ENCODE data around the gene SOX1. TPM values are rescaled to one million over a fixed set of nuclear protein-coding genes. Genes with fewer than 3 reads are reported as not detected.

The SOX1 gene
- total and polyA plus RNA-seq, 3 experiments from 2014 or later: not detected

DNA sequence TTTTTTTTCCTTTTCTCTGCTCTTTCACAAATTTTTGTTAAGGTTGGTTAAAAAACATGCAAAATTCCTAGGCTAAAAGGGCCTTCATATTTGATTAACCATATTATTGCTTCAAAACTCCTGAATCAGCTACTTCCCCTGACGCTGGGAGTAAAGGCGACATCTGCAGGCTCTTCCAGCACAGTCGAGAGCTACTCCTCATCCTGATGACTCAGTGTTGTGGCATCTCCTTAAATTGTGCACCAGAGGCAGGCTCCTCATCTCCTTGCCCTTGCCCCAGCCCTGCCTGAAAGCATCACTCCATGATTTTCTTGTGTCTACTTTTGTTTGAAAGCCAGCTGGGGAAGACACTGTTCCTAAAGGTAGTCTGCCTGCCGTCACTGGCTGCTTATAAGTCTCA lies 24.5 kb upstream of the SOX1 start:
- no peaks in the 10 kb centered on the region for H3K4me1 ChIP-seq (ENCODE audit: insufficient read depth, low read length)
- POLR2A ChIA-PET: no interaction called here
- no peak overlapping the region for H3K27ac ChIP-seq (ENCODE audit: low read depth, low read length)
- H3K9me3 Mint-ChIP-seq: peaks cover 4 to 22% (median 13%) of the 10 kb centered on the region in 5 donors
- H3K27me3 ChIP-seq (ENCODE audit: insufficient read depth, low read length, poor library complexity, severe bottlenecking): no peaks in the 10 kb centered on the region
- H3K36me3 Mint-ChIP-seq: no peaks in the 10 kb centered on the region
- no peak overlapping the region for H3K4me3 ChIP-seq (ENCODE audit: low read length)
- DNase-seq: no peak
- CTCF ChIA-PET: no interaction called here
- H3K27me3 Mint-ChIP-seq: peaks cover 9 to 18% of the 10 kb centered on the region in 2 donors
- no peaks in the 10 kb centered on the region for H3K4me1 Mint-ChIP-seq
- no peaks in the 10 kb centered on the region for H3K9me3 ChIP-seq (ENCODE audit: low read length)
- H3K4me3 Mint-ChIP-seq: no peak overlapping the region
- H3K36me3 ChIP-seq (ENCODE audit: insufficient read depth, low read length): no peaks in the 10 kb centered on the region
- no peak overlapping the region for H3K27ac Mint-ChIP-seq

DNA sequence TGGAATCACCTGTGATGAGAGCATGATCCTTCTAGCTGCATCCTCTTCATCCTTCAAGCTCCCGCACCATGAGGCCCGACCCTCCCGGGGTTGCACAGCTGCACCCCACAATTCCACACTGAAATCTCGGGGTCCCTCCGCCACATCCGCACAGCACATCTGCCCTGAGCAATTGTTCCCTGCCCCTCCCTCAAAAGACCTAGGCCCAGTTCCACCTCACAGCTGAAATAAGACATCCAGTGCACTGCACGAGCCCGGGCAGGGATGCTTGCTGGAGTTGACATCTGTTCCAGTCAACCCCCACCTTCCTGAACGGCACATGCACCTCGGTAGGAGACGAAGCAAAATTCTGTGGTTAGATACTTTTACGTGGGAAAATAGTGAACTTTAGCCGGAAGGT lies 14.7 kb upstream of the SOX1 start:
- no peak overlapping the region for H3K4me3 ChIP-seq (ENCODE audit: low read length)
- H3K4me1 ChIP-seq (ENCODE audit: insufficient read depth, low read length): no peaks in the 10 kb centered on the region
- no peak for DNase-seq
- no peaks in the 10 kb centered on the region for H3K36me3 ChIP-seq (ENCODE audit: insufficient read depth, low read length)
- CTCF ChIA-PET: no interaction called here
- Mint-ChIP-seq H3K9me3 (peaks cover 0 to 10% (median 8%) of the 10 kb centered on the region in 5 donors), H3K4me3 (no peak overlapping the region), H3K27me3 (peaks cover 40 to 65% of the 10 kb centered on the region in 2 donors), H3K4me1 (peaks cover 0 to 3% (median 0%) of the 10 kb centered on the region in 3 donors), H3K36me3 (peaks cover 0 to 3% (median 0%) of the 10 kb centered on the region in 3 donors), H3K27ac (peak overlapping the region in 1 of 8 donors; percentile 14)
- no peak overlapping the region for H3K27ac ChIP-seq (ENCODE audit: low read depth, low read length)
- POLR2A ChIA-PET: no interaction called here
- peaks cover 6% of the 10 kb centered on the region for H3K27me3 ChIP-seq (ENCODE audit: insufficient read depth, low read length, poor library complexity, severe bottlenecking)
- H3K9me3 ChIP-seq (ENCODE audit: low read length): no peaks in the 10 kb centered on the region

DNA sequence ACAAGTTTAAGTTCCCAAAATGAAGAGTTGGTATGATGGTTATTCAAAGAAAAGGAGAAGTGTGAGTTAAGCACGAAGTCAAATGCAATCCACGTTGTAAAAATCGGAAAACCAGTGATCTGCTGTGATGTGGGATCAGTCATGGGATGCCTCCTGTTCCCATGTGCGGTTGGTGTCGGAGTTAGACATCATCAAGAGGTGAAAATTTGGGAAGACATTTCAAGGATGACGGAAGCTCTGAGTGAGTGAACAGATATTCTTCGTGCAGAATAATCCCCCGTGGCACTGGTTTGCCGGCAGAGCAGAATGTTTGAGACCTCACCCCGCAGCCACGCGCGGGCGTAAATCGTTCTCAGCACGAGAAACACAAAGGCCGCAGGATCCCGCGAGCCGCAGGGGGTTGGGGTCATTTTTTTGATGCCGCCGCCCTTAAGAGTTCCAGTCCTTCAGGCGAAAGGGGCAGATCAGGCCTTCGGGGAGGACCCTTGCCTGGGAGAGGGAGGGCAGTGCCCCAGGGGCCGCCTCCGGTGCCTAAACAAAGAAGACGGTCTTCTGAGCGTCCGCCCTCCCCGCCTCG lies 13.7 kb upstream of the SOX1 start:
- peak overlapping the region in 1 of 8 donors; percentile 5 for H3K27ac Mint-ChIP-seq

DNA sequence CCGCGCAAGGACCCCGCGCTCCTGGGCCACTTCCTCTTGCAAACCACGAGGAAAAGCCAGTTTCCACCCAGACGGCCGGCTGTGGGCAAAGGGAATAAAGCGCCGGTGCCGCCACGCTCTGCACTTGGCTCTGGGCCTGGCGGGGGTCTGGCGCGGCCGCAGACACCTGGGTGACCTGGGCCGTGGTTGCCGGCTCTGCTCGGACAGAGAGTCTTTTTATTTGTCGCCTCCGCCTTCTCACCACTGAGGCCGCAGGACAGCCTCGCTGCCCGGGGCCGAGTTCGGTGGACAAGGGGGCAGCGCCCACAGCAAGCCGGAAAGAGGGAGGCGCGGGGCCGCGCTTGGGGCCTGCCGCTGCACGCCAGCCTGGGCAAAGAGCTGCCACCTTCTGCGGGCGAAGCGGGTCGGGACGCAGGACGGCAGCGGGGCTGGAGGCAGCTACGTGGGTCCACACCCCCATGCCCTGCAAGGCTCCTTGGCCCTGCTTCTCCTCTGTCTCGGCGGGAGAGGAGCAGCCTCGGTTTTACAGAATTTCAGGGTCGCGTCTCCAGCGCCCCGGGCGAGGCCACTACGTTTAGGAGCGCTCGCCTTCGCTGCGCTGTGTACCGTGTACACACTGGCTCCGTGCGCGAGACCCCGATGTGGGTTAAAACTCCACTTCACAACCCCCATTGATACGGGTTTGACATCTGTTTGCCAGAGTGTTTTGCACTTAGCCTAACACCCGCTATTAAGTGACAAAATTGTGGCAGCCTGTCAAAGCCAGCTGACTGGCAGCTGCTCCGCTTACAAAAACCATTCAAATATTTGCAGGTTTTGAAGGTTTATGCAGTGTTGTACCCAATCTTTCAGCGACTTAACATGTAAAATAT lies 13.0 kb upstream of the SOX1 start:
- ChIA-PET POLR2A (no interaction called here), CTCF (no interaction called here)
- Histone ChIP-seq H3K4me1 (ENCODE audit: insufficient read depth, low read length) (no peaks in the 10 kb centered on the region), H3K36me3 (ENCODE audit: insufficient read depth, low read length) (no peaks in the 10 kb centered on the region), H3K27ac (ENCODE audit: low read depth, low read length) (no peak overlapping the region), H3K4me3 (ENCODE audit: low read length) (no peak overlapping the region), H3K27me3 (ENCODE audit: insufficient read depth, low read length, poor library complexity, severe bottlenecking) (peaks cover 9% of the 10 kb centered on the region), H3K9me3 (ENCODE audit: low read length) (no peaks in the 10 kb centered on the region)
- Mint-ChIP-seq H3K4me3 (no peak overlapping the region), H3K36me3 (peaks cover 0 to 3% (median 0%) of the 10 kb centered on the region in 3 donors), H3K27me3 (peaks cover 53 to 60% of the 10 kb centered on the region in 2 donors), H3K27ac (no peak overlapping the region), H3K9me3 (peaks cover 0 to 12% (median 7%) of the 10 kb centered on the region in 5 donors), H3K4me1 (peaks cover 0 to 3% (median 0%) of the 10 kb centered on the region in 3 donors)
- no peak for DNase-seq

More for the DNA sequence above, 13.7 kb upstream of the SOX1 start:
- Histone ChIP-seq H3K9me3 (ENCODE audit: low read length) (no peaks in the 10 kb centered on the region), H3K27ac (ENCODE audit: low read depth, low read length) (no peak overlapping the region), H3K4me1 (ENCODE audit: insufficient read depth, low read length) (no peaks in the 10 kb centered on the region), H3K4me3 (ENCODE audit: low read length) (no peak overlapping the region), H3K36me3 (ENCODE audit: insufficient read depth, low read length) (no peaks in the 10 kb centered on the region), H3K27me3 (ENCODE audit: insufficient read depth, low read length, poor library complexity, severe bottlenecking) (peaks cover 6% of the 10 kb centered on the region)
- H3K9me3 Mint-ChIP-seq: peaks cover 0 to 8% (median 7%) of the 10 kb centered on the region in 5 donors
- DNase-seq: no peak
- peaks cover 0 to 3% (median 0%) of the 10 kb centered on the region in 3 donors for H3K4me1 Mint-ChIP-seq
- H3K4me3 Mint-ChIP-seq: no peak overlapping the region
- peaks cover 46 to 59% of the 10 kb centered on the region in 2 donors for H3K27me3 Mint-ChIP-seq
- peaks cover 0 to 3% (median 0%) of the 10 kb centered on the region in 3 donors for H3K36me3 Mint-ChIP-seq
- ChIA-PET CTCF (no interaction called here), POLR2A (no interaction called here)

DNA sequence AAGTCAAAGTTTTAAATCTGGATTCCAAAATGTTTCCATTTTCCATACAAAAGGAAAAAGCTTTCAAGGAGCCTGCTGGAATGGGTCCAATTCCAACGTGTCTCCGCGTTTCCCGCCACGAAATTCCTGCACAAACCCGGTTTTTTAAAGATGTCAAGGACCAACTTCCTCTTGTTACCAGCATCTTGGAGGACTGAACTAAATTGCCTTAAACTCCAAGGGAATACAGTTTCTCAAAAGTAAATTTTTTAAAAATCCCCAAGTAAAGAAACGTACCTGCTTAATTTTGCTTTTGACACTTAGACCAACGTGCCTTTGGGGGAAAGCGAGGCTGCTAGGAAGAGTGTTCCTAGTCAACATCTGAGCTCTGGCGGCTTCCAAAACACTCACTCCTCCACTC lies 12.3 kb upstream of the SOX1 start:
- Mint-ChIP-seq H3K4me3 (no peak overlapping the region), H3K27me3 (peaks cover 58 to 66% of the 10 kb centered on the region in 2 donors), H3K36me3 (peaks cover 0 to 3% (median 0%) of the 10 kb centered on the region in 3 donors), H3K9me3 (peaks cover 0 to 15% (median 7%) of the 10 kb centered on the region in 5 donors), H3K27ac (no peak overlapping the region), H3K4me1 (peaks cover 0 to 3% (median 0%) of the 10 kb centered on the region in 3 donors)
- CTCF ChIA-PET: no interaction called here
- Histone ChIP-seq H3K4me3 (ENCODE audit: low read length) (no peak overlapping the region), H3K27me3 (ENCODE audit: insufficient read depth, low read length, poor library complexity, severe bottlenecking) (peaks cover 14% of the 10 kb centered on the region), H3K4me1 (ENCODE audit: insufficient read depth, low read length) (no peaks in the 10 kb centered on the region), H3K36me3 (ENCODE audit: insufficient read depth, low read length) (no peaks in the 10 kb centered on the region), H3K9me3 (ENCODE audit: low read length) (no peaks in the 10 kb centered on the region), H3K27ac (ENCODE audit: low read depth, low read length) (no peak overlapping the region)
- no peak for DNase-seq
- POLR2A ChIA-PET: no interaction called here

DNA sequence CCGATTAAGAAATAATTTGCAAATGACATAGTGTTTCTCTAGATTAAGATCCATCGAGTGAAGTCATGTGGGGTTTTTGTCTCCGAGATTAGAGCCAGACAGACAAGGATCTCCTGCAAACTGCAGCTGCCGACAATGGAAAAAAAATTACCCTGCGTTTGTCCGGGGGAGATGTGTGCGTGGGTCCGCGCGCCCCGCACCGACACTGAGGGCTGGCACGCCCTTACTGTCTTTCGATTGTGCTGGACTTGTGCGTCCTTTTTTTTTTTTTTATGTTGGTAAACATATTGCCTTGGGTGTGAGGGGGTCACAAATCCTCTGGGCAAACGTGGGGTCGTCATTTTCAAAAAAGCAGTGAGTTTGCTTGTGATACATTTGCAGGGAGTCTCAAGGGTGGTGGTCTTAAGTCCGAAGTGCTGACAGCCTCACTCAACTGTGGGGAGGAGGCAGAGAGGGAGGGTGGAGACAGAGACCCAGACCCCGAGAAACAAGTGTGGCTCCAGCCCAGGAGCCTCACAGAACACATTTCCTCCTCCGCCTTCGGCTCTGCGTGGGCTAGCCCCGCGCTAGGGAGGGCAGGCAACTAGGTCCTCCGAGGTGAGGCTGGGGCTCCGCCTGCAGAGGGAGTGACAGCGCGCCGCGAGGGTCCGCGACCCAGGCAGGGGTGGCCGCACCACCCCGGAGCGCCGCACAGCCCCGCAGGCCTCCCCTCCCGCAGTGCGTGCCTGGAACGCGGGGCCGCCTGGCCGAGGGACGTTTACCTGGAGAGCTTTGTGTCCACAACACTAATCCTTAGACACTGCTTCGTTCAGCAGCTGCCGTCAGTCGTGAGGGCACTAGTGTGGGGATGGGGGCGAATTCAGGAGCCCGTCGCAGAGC lies 11.7 kb upstream of the SOX1 start:
- Histone ChIP-seq H3K27me3 (ENCODE audit: insufficient read depth, low read length, poor library complexity, severe bottlenecking) (peaks cover 21% of the 10 kb centered on the region), H3K9me3 (ENCODE audit: low read length) (no peaks in the 10 kb centered on the region), H3K4me3 (ENCODE audit: low read length) (no peak overlapping the region), H3K27ac (ENCODE audit: low read depth, low read length) (no peak overlapping the region), H3K4me1 (ENCODE audit: insufficient read depth, low read length) (no peaks in the 10 kb centered on the region), H3K36me3 (ENCODE audit: insufficient read depth, low read length) (no peaks in the 10 kb centered on the region)
- Mint-ChIP-seq H3K4me3 (peak overlapping the region in 1 of 7 donors; percentile 37), H3K27me3 (peaks cover 65 to 67% of the 10 kb centered on the region in 2 donors), H3K27ac (peak overlapping the region in 1 of 8 donors; percentile 41), H3K36me3 (peaks cover 0 to 3% (median 0%) of the 10 kb centered on the region in 3 donors), H3K4me1 (peaks cover 0 to 3% (median 0%) of the 10 kb centered on the region in 3 donors), H3K9me3 (peaks cover 0 to 15% (median 7%) of the 10 kb centered on the region in 5 donors)
- CTCF ChIA-PET: no interaction called here
- no peak for DNase-seq
- POLR2A ChIA-PET: no interaction called here

DNA sequence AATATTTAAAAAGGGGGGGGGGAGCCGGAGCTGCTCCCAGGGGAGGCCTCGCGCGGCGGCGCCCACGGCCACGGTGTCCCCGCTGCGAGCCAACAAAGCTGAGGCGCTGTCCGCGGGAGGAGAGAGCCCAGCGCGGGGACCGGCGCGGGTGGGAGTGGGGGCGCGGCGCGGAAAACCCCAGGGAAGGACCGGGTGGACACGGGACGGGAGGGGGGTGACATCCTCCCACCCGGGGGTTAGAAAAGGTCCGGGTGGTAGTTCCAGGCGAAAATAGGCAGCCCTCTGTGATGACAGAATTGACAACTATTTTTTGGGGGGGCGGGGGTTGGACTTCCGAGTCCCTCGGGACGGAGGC lies 11.1 kb upstream of the SOX1 start:
- no peak for DNase-seq
- H3K4me1 ChIP-seq (ENCODE audit: insufficient read depth, low read length): no peaks in the 10 kb centered on the region
- Mint-ChIP-seq H3K27me3 (peaks cover 66 to 67% of the 10 kb centered on the region in 2 donors), H3K36me3 (peaks cover 0 to 3% (median 0%) of the 10 kb centered on the region in 3 donors), H3K27ac (no peak overlapping the region), H3K9me3 (peaks cover 0 to 16% (median 11%) of the 10 kb centered on the region in 5 donors), H3K4me1 (peaks cover 0 to 3% (median 0%) of the 10 kb centered on the region in 3 donors), H3K4me3 (no peak overlapping the region)
- POLR2A ChIA-PET: no interaction called here
- H3K36me3 ChIP-seq (ENCODE audit: insufficient read depth, low read length): no peaks in the 10 kb centered on the region
- H3K9me3 ChIP-seq (ENCODE audit: low read length): no peaks in the 10 kb centered on the region
- no peak overlapping the region for H3K27ac ChIP-seq (ENCODE audit: low read depth, low read length)
- CTCF ChIA-PET: no interaction called here
- no peak overlapping the region for H3K4me3 ChIP-seq (ENCODE audit: low read length)
- peaks cover 21% of the 10 kb centered on the region for H3K27me3 ChIP-seq (ENCODE audit: insufficient read depth, low read length, poor library complexity, severe bottlenecking)
